GM13976 (cell line): ENCODE data around the gene CIP2A.
"Not testable (repeated sequence)": the region's sequence is repeated elsewhere in the genome, so short reads cannot be mapped to it uniquely, and the experiment has no call there.

Source experiments
- DNase-seq: peaks from one replicate; pipeline ENCODE4 v3.0.0; 2012; ENCODE audit warnings: low spot score
- CTCF ChIP-seq: IDR thresholded peaks from 2 replicates; pipeline ENCODE4 v1.5.1; 2012; ENCODE audit warnings: borderline replicate concordance, mild to moderate bottlenecking; ENCODE audit not compliant: insufficient read depth; ENCODE audit errors: extremely low read depth, missing control alignments, control extremely low read depth
- in situ Hi-C: fragments of 300-500 bp; cut with MboI; formaldehyde crosslinking; loops from one replicate; pipeline ENCODE4 v1.12.0; 2022; ENCODE audit warnings: low sequenced_read_pairs, mixed read lengths, inconsistent platforms; ENCODE audit not compliant: unreplicated experiment

The CIP2A gene

GRCh38 chr3:108589081-108589997, at the start of gene CIP2A, which contains the start of gene DZIP3:
TSS of gene CIP2A (minus strand) at chr3:108589438. CDS start at chr3:108589375, 63 bp downstream.
TSS of gene DZIP3 (plus strand) at chr3:108589722. CDS start at chr3:108605407, 15,685 bp downstream.
- peak; percentile 90 for DNase-seq
- in situ Hi-C loops: no loop called here
- TF ChIP-seq CTCF: peak; percentile 4

GRCh38 chr3:108629974-108630373, 40.7 kb upstream of the CIP2A start:
- TF ChIP-seq CTCF: no peak
- DNase-seq: no peak
- in situ Hi-C loops: no loop called here

GRCh38 chr3:108623504-108623903, 34.3 kb upstream of the CIP2A start:
- in situ Hi-C loops: no loop called here
- TF ChIP-seq CTCF: no peak
- DNase-seq: no peak

- no peak for TF ChIP-seq CTCF
- in situ Hi-C loops: no loop called here
- no peak for DNase-seq
Observed at GRCh38 chr3:108620250-108620649, 31.0 kb upstream of the CIP2A start.

GRCh38 chr3:108616090-108616489, 26.9 kb upstream of the CIP2A start:
- in situ Hi-C loops: not testable (repeated sequence)

GRCh38 chr3:108610651-108611050, 21.4 kb upstream of the CIP2A start:
- in situ Hi-C loops: no loop called here
- TF ChIP-seq CTCF: no peak
- no peak for DNase-seq

More at GRCh38 chr3:108616090-108616489, 26.9 kb upstream of the CIP2A start:
- not testable (repeated sequence) for DNase-seq

- no peak for DNase-seq
- in situ Hi-C loops: no loop called here
- no peak for TF ChIP-seq CTCF
Observed at GRCh38 chr3:108608750-108609149, 19.5 kb upstream of the CIP2A start.
